Measurements from ENCODE around the gene MEDAG.

MEDAG gene

GRCh38 chr13:30904043-30904442 is 2.0 kb upstream of the MEDAG start:
- H3K27me3 ChIP-seq (ENCODE audit: insufficient read depth, low read length, poor library complexity): peaks cover 33% of the 10 kb centered on the region
- no peak overlapping the region for H3K9ac ChIP-seq (ENCODE audit: low read depth, low read length)
- no peaks in the 10 kb centered on the region for H3K79me2 ChIP-seq (ENCODE audit: insufficient read depth, low read length)
- no peak overlapping the region for H3K27ac ChIP-seq (ENCODE audit: low read length)
- ATAC-seq (ENCODE audit: insufficient read depth, low read depth) (no peak), DNase-seq (no peak)
- H3K36me3 ChIP-seq (ENCODE audit: insufficient read depth, low read length): no peaks in the 10 kb centered on the region
- no peak overlapping the region for H3K4me2 ChIP-seq (ENCODE audit: insufficient read depth, low read length)
- H2AFZ ChIP-seq (ENCODE audit: low read depth, low read length): no peak overlapping the region
- H3K4me3 ChIP-seq (ENCODE audit: low read depth in 1 of 2, low read length in 2 of 2): no peak overlapping the region
- H3K4me1 ChIP-seq (ENCODE audit: insufficient read depth, low read length): no peaks in the 10 kb centered on the region
- no peaks in the 10 kb centered on the region for H3K9me3 ChIP-seq (ENCODE audit: insufficient read depth, low read length, severe bottlenecking)
- H4K20me1 ChIP-seq (ENCODE audit: insufficient read depth, low read length): no peaks in the 10 kb centered on the region
- TF ChIP-seq EZH2 (IDR thresholded peaks at IDR 0.05; ENCODE audit: borderline replicate concordance, low read depth, low read length, severe bottlenecking): no peak
- TF ChIP-seq, protein P1, sequence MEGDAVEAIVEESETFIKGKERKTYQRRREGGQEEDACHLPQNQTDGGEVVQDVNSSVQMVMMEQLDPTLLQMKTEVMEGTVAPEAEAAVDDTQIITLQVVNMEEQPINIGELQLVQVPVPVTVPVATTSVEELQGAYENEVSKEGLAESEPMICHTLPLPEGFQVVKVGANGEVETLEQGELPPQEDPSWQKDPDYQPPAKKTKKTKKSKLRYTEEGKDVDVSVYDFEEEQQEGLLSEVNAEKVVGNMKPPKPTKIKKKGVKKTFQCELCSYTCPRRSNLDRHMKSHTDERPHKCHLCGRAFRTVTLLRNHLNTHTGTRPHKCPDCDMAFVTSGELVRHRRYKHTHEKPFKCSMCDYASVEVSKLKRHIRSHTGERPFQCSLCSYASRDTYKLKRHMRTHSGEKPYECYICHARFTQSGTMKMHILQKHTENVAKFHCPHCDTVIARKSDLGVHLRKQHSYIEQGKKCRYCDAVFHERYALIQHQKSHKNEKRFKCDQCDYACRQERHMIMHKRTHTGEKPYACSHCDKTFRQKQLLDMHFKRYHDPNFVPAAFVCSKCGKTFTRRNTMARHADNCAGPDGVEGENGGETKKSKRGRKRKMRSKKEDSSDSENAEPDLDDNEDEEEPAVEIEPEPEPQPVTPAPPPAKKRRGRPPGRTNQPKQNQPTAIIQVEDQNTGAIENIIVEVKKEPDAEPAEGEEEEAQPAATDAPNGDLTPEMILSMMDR (IDR thresholded peaks at IDR 0.05; ENCODE audit: borderline replicate concordance, extremely low read depth, low read length, poor library complexity, severe bottlenecking): no peak

GRCh38 chr13:30906411-30907051 is 460 bp downstream of the MEDAG start:
- no peaks in the 10 kb centered on the region for H4K20me1 ChIP-seq (ENCODE audit: insufficient read depth, low read length)
- no peaks in the 10 kb centered on the region for H3K9me3 ChIP-seq (ENCODE audit: insufficient read depth, low read length, severe bottlenecking)
- TF ChIP-seq EZH2 (IDR thresholded peaks at IDR 0.05; ENCODE audit: borderline replicate concordance, low read depth, low read length, severe bottlenecking): no peak
- TF ChIP-seq, protein P1 (IDR thresholded peaks at IDR 0.05; ENCODE audit: borderline replicate concordance, extremely low read depth, low read length, poor library complexity, severe bottlenecking): no peak
- H3K4me2 ChIP-seq (ENCODE audit: insufficient read depth, low read length): no peak overlapping the region
- ATAC-seq (ENCODE audit: insufficient read depth, low read depth) (no peak), DNase-seq (no peak)
- no peaks in the 10 kb centered on the region for H3K36me3 ChIP-seq (ENCODE audit: insufficient read depth, low read length)
- H2AFZ ChIP-seq (ENCODE audit: low read depth, low read length): no peak overlapping the region
- H3K27me3 ChIP-seq (ENCODE audit: insufficient read depth, low read length, poor library complexity): peaks cover 17% of the 10 kb centered on the region
- no peaks in the 10 kb centered on the region for H3K4me1 ChIP-seq (ENCODE audit: insufficient read depth, low read length)
- no peak overlapping the region for H3K9ac ChIP-seq (ENCODE audit: low read depth, low read length)
- H3K79me2 ChIP-seq (ENCODE audit: insufficient read depth, low read length): no peaks in the 10 kb centered on the region
- no peak overlapping the region for H3K27ac ChIP-seq (ENCODE audit: low read length)
- no peak overlapping the region for H3K4me3 ChIP-seq (ENCODE audit: low read depth in 1 of 2, low read length in 2 of 2)

- H4K20me1 ChIP-seq (ENCODE audit: insufficient read depth, low read length): no peaks in the 10 kb centered on the region
- no peak for DNase-seq
- H3K9ac ChIP-seq (ENCODE audit: low read depth, low read length): no peak overlapping the region
- H3K27ac ChIP-seq (ENCODE audit: low read length): no peak overlapping the region
- TF ChIP-seq, protein P1 (IDR thresholded peaks at IDR 0.05; ENCODE audit: borderline replicate concordance, extremely low read depth, low read length, poor library complexity, severe bottlenecking): no peak
- no peak for TF ChIP-seq EZH2 (IDR thresholded peaks at IDR 0.05; ENCODE audit: borderline replicate concordance, low read depth, low read length, severe bottlenecking)
- no peaks in the 10 kb centered on the region for H3K9me3 ChIP-seq (ENCODE audit: insufficient read depth, low read length, severe bottlenecking)
- H3K36me3 ChIP-seq (ENCODE audit: insufficient read depth, low read length): no peaks in the 10 kb centered on the region
- H2AFZ ChIP-seq (ENCODE audit: low read depth, low read length): no peak overlapping the region
- H3K79me2 ChIP-seq (ENCODE audit: insufficient read depth, low read length): no peaks in the 10 kb centered on the region
- no peak for ATAC-seq (ENCODE audit: insufficient read depth, low read depth)
- H3K4me2 ChIP-seq (ENCODE audit: insufficient read depth, low read length): no peak overlapping the region
- H3K4me1 ChIP-seq (ENCODE audit: insufficient read depth, low read length): no peaks in the 10 kb centered on the region
- peaks cover 10% of the 10 kb centered on the region for H3K27me3 ChIP-seq (ENCODE audit: insufficient read depth, low read length, poor library complexity)
- no peak overlapping the region for H3K4me3 ChIP-seq (ENCODE audit: low read depth in 1 of 2, low read length in 2 of 2)
Measured at GRCh38 chr13:30907121-30907861, 1.2 kb downstream of the MEDAG start.
